Fibroblast of the aortic adventitia (primary cell): Measurements from ENCODE around the gene DNAJB8. TPM values are rescaled to one million over a fixed set of nuclear protein-coding genes. Genes with fewer than 3 reads are reported as not detected.

ENCODE experiments used
- DNase-seq: peaks from one replicate; pipeline ENCODE4 v3.0.0-alpha.2; 2010; ENCODE audit warnings: low read depth
- H3K4me3 ChIP-seq: 2 replicates; pipeline ENCODE4 v1.5.1; 2011; ENCODE audit warnings: low read depth, mild to moderate bottlenecking, control low read depth, low read length, moderate library complexity
- CTCF ChIP-seq: IDR thresholded peaks from 2 replicates; pipeline ENCODE4 v1.5.1; 2011; ENCODE audit warnings: mild to moderate bottlenecking, low read length, control low read depth, inconsistent platforms; ENCODE audit not compliant: insufficient read depth
- total RNA-seq: library from RNA; depleted of rRNA; stranded (reverse); fragments of >200 nt; gene quantifications from 2 replicates; pipeline ENCODE4 v1.2.3, GENCODE V29; 2012; ENCODE audit warnings: low replicate concordance

The DNAJB8 gene
- total RNA-seq, 1 donor = not detected

- H3K4me3 ChIP-seq = no peak overlapping the region
- TF ChIP-seq CTCF = no peak
- DNase-seq = no peak
These were observed 3.8 kb downstream of the DNAJB8 start for GRCh38 chr3:128462931-128463330.

- DNase-seq = no peak
- no peak for TF ChIP-seq CTCF
- no peak overlapping the region for H3K4me3 ChIP-seq
These were observed 4.3 kb downstream of the DNAJB8 start for GRCh38 chr3:128462341-128462910.

- TF ChIP-seq CTCF = no peak
- no peak overlapping the region for H3K4me3 ChIP-seq
- no peak for DNase-seq
These were observed 5.0 kb downstream of the DNAJB8 start for GRCh38 chr3:128461731-128462130.

GRCh38 chr3:128459461-128459820, 7.2 kb downstream of the DNAJB8 start:
- no peak for TF ChIP-seq CTCF
- DNase-seq = no peak

GRCh38 chr3:128458746-128459460, 7.8 kb downstream of the DNAJB8 start:
- no peak for DNase-seq
- no peak overlapping the region for H3K4me3 ChIP-seq
- no peak for TF ChIP-seq CTCF

More at GRCh38 chr3:128459461-128459820, 7.2 kb downstream of the DNAJB8 start:
- no peak overlapping the region for H3K4me3 ChIP-seq

GRCh38 chr3:128457937-128458336, 8.8 kb downstream of the DNAJB8 start:
- H3K4me3 ChIP-seq = no peak overlapping the region
- no peak for TF ChIP-seq CTCF
- no peak for DNase-seq
